Measurements from ENCODE around the gene FKBP11. TPM values are rescaled to one million over a fixed set of nuclear protein-coding genes. Genes with fewer than 3 reads are reported as not detected.
"Not testable (repeated sequence)": the region's sequence is repeated elsewhere in the genome, so short reads cannot be mapped to it uniquely, and the experiment has no call there.

FKBP11 gene
- total RNA-seq, 3 donors from 2014 or later, result 119 to 171 (median 134) TPM

DNA sequence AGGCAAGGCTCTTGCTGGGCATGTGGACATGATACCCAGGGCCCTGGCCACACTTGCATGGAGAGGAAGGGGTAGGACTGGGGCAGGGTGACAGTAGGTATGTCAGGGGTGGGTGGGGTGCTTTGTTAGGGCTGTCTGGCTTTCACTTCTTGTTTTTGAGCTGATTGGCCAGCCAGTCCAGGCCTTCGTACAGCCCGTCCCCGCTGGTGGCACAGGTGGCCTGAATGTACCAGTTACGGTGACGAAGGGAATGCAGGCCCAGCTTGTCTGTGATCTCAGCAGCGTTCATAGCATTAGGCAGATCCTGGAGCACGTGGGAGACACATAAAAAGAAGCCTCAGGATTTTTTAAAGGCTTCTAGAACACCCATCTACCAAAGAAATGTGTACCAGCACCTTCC lies 13.5 kb upstream of the FKBP11 start:
- peaks cover 20% of the 10 kb centered on the region for H3K4me1 Mint-ChIP-seq (ENCODE audit: low read depth)
- ATAC-seq (no peak), DNase-seq (no peak)
- H3K36me3 Mint-ChIP-seq (ENCODE audit: insufficient read depth), result peaks cover 21% of the 10 kb centered on the region
- H3K4me3 Mint-ChIP-seq, result no peak overlapping the region
- no peaks in the 10 kb centered on the region for H3K27me3 Mint-ChIP-seq (ENCODE audit: low read depth)
- no peaks in the 10 kb centered on the region for H3K9me3 Mint-ChIP-seq

GRCh38 chr12:48937170-48937569 lies 11.9 kb upstream of the FKBP11 start:
- no peaks in the 10 kb centered on the region for H3K9me3 Mint-ChIP-seq
- H3K4me1 Mint-ChIP-seq (ENCODE audit: low read depth), result peaks cover 33% of the 10 kb centered on the region
- DNase-seq, result no peak
- no peak for ATAC-seq
- peaks cover 27% of the 10 kb centered on the region for H3K36me3 Mint-ChIP-seq (ENCODE audit: insufficient read depth)
- no peak overlapping the region for H3K4me3 Mint-ChIP-seq
- no peaks in the 10 kb centered on the region for H3K27me3 Mint-ChIP-seq (ENCODE audit: low read depth)

GRCh38 chr12:48936379-48936979 lies 11.2 kb upstream of the FKBP11 start:
- H3K27me3 Mint-ChIP-seq (ENCODE audit: low read depth), result no peaks in the 10 kb centered on the region
- DNase-seq (peak; percentile 85), ATAC-seq (peak; percentile 60 to 79)
- peaks cover 33% of the 10 kb centered on the region for H3K4me1 Mint-ChIP-seq (ENCODE audit: low read depth)
- H3K4me3 Mint-ChIP-seq, result no peak overlapping the region
- H3K36me3 Mint-ChIP-seq (ENCODE audit: insufficient read depth), result peaks cover 27% of the 10 kb centered on the region
- no peaks in the 10 kb centered on the region for H3K9me3 Mint-ChIP-seq

GRCh38 chr12:48934312-48934706 lies 9.0 kb upstream of the FKBP11 start:
- ATAC-seq (no peak), DNase-seq (no peak)

DNA sequence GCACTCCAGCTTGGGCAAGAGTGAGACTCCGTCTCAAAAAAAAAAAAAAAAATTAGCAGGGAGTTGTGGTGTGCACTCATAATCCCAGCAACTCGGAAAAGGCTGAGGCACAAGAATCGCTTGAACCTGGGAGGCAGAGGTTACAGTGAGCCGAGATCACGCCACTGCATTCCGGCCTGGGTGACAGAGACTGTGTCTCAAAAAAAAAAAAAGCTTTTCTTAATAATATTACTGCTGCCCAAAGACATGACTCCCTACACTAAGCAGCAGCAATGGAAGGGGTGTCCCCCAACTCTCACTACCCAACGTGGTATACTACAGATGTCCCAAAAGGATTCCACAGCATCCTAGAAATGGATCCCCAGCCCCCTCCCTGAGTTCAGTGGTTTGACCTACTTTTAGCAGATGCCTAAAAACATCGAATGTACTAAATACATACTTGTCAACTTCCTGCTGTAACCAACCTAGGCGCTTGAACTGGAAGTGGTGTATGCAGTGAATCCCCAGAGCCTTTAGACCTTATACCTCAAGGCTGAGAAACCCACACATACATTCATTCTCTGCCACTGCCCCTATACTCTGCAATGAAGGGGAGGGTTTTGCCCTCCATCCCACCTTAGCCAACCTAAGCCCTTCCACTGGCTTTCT lies 8.5 kb upstream of the FKBP11 start:
- DNase-seq, result no peak
- H3K36me3 Mint-ChIP-seq (ENCODE audit: insufficient read depth), result peaks cover 27% of the 10 kb centered on the region
- no peak overlapping the region for H3K4me3 Mint-ChIP-seq
- no peaks in the 10 kb centered on the region for H3K27me3 Mint-ChIP-seq (ENCODE audit: low read depth)
- H3K9me3 Mint-ChIP-seq, result no peaks in the 10 kb centered on the region
- peaks cover 36% of the 10 kb centered on the region for H3K4me1 Mint-ChIP-seq (ENCODE audit: low read depth)
- peak in 1 of 2 donors; percentile 54 for ATAC-seq

More at GRCh38 chr12:48934312-48934706, 9.0 kb upstream of the FKBP11 start:
- peaks cover 27% of the 10 kb centered on the region for H3K36me3 Mint-ChIP-seq (ENCODE audit: insufficient read depth)
- no peaks in the 10 kb centered on the region for H3K27me3 Mint-ChIP-seq (ENCODE audit: low read depth)
- peaks cover 36% of the 10 kb centered on the region for H3K4me1 Mint-ChIP-seq (ENCODE audit: low read depth)
- H3K9me3 Mint-ChIP-seq, result no peaks in the 10 kb centered on the region
- no peak overlapping the region for H3K4me3 Mint-ChIP-seq

DNA sequence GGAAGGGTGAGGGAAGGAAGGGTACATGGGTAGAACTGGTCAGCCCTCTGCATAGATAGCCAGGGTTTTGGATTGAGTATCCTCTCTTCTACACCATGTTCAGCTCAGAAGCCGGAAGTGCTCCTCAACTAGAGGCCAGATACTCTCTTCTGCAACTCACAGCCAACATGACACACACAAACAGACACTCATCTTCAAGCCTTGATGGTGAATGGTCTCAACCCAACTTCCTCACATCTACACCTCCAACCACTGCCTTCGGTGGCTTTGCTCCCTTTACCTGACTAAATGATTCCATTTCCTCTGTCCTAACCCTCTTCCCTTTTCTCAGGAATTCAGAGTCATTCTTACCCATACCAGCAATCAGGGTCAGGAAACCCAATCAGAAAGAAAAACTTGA lies 7.6 kb upstream of the FKBP11 start:
- H3K27me3 Mint-ChIP-seq (ENCODE audit: low read depth), result no peaks in the 10 kb centered on the region
- H3K4me3 Mint-ChIP-seq, result peak overlapping the region; percentile 53
- peaks cover 25% of the 10 kb centered on the region for H3K36me3 Mint-ChIP-seq (ENCODE audit: insufficient read depth)
- ATAC-seq (peak in 1 of 2 donors; percentile 67), DNase-seq (no peak)
- peaks cover 36% of the 10 kb centered on the region for H3K4me1 Mint-ChIP-seq (ENCODE audit: low read depth)
- H3K9me3 Mint-ChIP-seq, result no peaks in the 10 kb centered on the region

- Mint-ChIP-seq H3K4me3 (no peak overlapping the region), H3K4me1 (ENCODE audit: low read depth) (peaks cover 43% of the 10 kb centered on the region), H3K36me3 (ENCODE audit: insufficient read depth) (peaks cover 24% of the 10 kb centered on the region), H3K27me3 (ENCODE audit: low read depth) (no peaks in the 10 kb centered on the region), H3K9me3 (no peaks in the 10 kb centered on the region)
- DNase-seq (no peak), ATAC-seq (no peak)
These were observed 5.2 kb upstream of the FKBP11 start for GRCh38 chr12:48930475-48930874.

- Mint-ChIP-seq H3K4me1 (ENCODE audit: low read depth) (peaks cover 41% of the 10 kb centered on the region), H3K9me3 (no peaks in the 10 kb centered on the region), H3K4me3 (no peak overlapping the region), H3K36me3 (ENCODE audit: insufficient read depth) (peaks cover 22% of the 10 kb centered on the region), H3K27me3 (ENCODE audit: low read depth) (no peaks in the 10 kb centered on the region)
- ATAC-seq, result no peak
- DNase-seq, result no peak
These were observed 4.3 kb upstream of the FKBP11 start for GRCh38 chr12:48929551-48929950.

DNA sequence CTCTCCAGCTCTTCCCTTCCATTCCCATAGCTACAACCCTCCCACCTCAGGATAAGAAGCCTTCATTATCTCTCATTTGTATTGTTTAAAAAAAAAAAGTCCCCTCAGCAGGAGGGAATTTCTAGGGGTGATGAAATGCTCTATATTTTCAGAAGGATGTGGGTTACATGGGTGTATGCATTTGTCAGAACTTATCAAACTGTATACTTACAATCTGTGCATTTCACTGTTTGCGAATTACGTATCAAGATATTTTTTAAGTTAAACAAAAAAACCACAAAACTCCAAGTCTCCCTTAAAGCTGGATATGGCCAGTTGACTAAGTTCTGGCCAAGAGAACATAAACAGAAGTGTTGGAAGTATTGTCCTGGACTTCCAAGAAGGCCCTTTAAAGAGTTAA lies 2.0 kb upstream of the FKBP11 start:
- Mint-ChIP-seq H3K4me1 (ENCODE audit: low read depth) (peaks cover 40% of the 10 kb centered on the region), H3K9me3 (no peaks in the 10 kb centered on the region), H3K4me3 (peak overlapping the region; percentile 63), H3K36me3 (ENCODE audit: insufficient read depth) (peaks cover 38% of the 10 kb centered on the region), H3K27me3 (ENCODE audit: low read depth) (no peaks in the 10 kb centered on the region)
- no peak for ATAC-seq
- no peak for DNase-seq

GRCh38 chr12:48924617-48925303 lies 532 bp downstream of the FKBP11 start:
- peak; percentile 73 to 76 for ATAC-seq
- Mint-ChIP-seq H3K4me1 (ENCODE audit: low read depth) (peaks cover 51% of the 10 kb centered on the region), H3K36me3 (ENCODE audit: insufficient read depth) (peaks cover 43% of the 10 kb centered on the region), H3K27me3 (ENCODE audit: low read depth) (no peaks in the 10 kb centered on the region), H3K4me3 (peak overlapping the region; percentile 93), H3K9me3 (no peaks in the 10 kb centered on the region)
- peak; percentile 79 for DNase-seq

- Mint-ChIP-seq H3K9me3 (no peaks in the 10 kb centered on the region), H3K36me3 (ENCODE audit: insufficient read depth) (peaks cover 38% of the 10 kb centered on the region), H3K27me3 (ENCODE audit: low read depth) (no peaks in the 10 kb centered on the region), H3K4me1 (ENCODE audit: low read depth) (peaks cover 60% of the 10 kb centered on the region), H3K4me3 (peak overlapping the region; percentile 93)
- no peak for ATAC-seq
- no peak for DNase-seq
These were observed 2.2 kb downstream of the FKBP11 start for GRCh38 chr12:48923117-48923516.

GRCh38 chr12:48917857-48918537 lies 7.3 kb downstream of the FKBP11 start:
- peak; percentile 60 to 70 for ATAC-seq
- H3K27me3 Mint-ChIP-seq (ENCODE audit: low read depth), result no peaks in the 10 kb centered on the region
- no peaks in the 10 kb centered on the region for H3K9me3 Mint-ChIP-seq
- peak overlapping the region; percentile 78 for H3K4me3 Mint-ChIP-seq
- peak; percentile 36 for DNase-seq
- peaks cover 45% of the 10 kb centered on the region for H3K4me1 Mint-ChIP-seq (ENCODE audit: low read depth)
- peaks cover 22% of the 10 kb centered on the region for H3K36me3 Mint-ChIP-seq (ENCODE audit: insufficient read depth)

GRCh38 chr12:48910196-48910595 lies 15.1 kb downstream of the FKBP11 start:
- H3K27me3 Mint-ChIP-seq (ENCODE audit: low read depth), result no peaks in the 10 kb centered on the region
- H3K4me1 Mint-ChIP-seq (ENCODE audit: low read depth), result no peaks in the 10 kb centered on the region
- no peak for ATAC-seq
- no peaks in the 10 kb centered on the region for H3K9me3 Mint-ChIP-seq
- H3K4me3 Mint-ChIP-seq, result no peak overlapping the region
- DNase-seq, result no peak
- no peaks in the 10 kb centered on the region for H3K36me3 Mint-ChIP-seq (ENCODE audit: insufficient read depth)

GRCh38 chr12:48909698-48910097 lies 15.6 kb downstream of the FKBP11 start:
- not testable (repeated sequence) for H3K4me3 Mint-ChIP-seq; H3K36me3 Mint-ChIP-seq (ENCODE audit: insufficient read depth); H3K9me3 Mint-ChIP-seq; DNase-seq; H3K4me1 Mint-ChIP-seq (ENCODE audit: low read depth); H3K27me3 Mint-ChIP-seq (ENCODE audit: low read depth); ATAC-seq
